Right forelimb (tissue), 1 donor: Measurements from ENCODE around the gene FKBP1A.

Experiments
- DNase-seq: peaks from one replicate; pipeline ENCODE4 v3.0.0-alpha.2; 2018

FKBP1A gene

GRCh38 chr20:1331101-1331500 is 61.8 kb downstream of the FKBP1A start:
- no peak for DNase-seq

GRCh38 chr20:1330075-1330830 is 62.6 kb downstream of the FKBP1A start:
- no peak for DNase-seq

GRCh38 chr20:1328680-1329330 is 64.0 kb downstream of the FKBP1A start, which contains the start of gene SDCBP2:
Gene SDCBP2, minus strand, starts transcription at chr20:1329139. Its CDS starts 8,723 bp downstream, at chr20:1320416.
- no peak for DNase-seq

- no peak for DNase-seq
Observed at GRCh38 chr20:1327827-1328679, 64.8 kb downstream of the FKBP1A start.

GRCh38 chr20:1327241-1327653 is 65.6 kb downstream of the FKBP1A start:
- no peak for DNase-seq

- no peak for DNase-seq
Observed at GRCh38 chr20:1326031-1326930, 66.6 kb downstream of the FKBP1A start.

- DNase-seq, result peak; percentile 98
Observed at GRCh38 chr20:1325173-1326030, 67.5 kb downstream of the FKBP1A start.

- no peak for DNase-seq
Observed at GRCh38 chr20:1324598-1325172, 68.2 kb downstream of the FKBP1A start.

- DNase-seq, result no peak
Observed at GRCh38 chr20:1323830-1324597, 68.8 kb downstream of the FKBP1A start.

- no peak for DNase-seq
Observed at GRCh38 chr20:1323256-1323655, 69.6 kb downstream of the FKBP1A start.

GRCh38 chr20:1322511-1323245 is 70.2 kb downstream of the FKBP1A start:
- no peak for DNase-seq

- DNase-seq, result no peak
Observed at GRCh38 chr20:1321654-1321939, 71.3 kb downstream of the FKBP1A start.

GRCh38 chr20:1320902-1321653 is 71.8 kb downstream of the FKBP1A start:
- no peak for DNase-seq

- no peak for DNase-seq
Observed at GRCh38 chr20:1320016-1320415, 72.8 kb downstream of the FKBP1A start.

- DNase-seq, result no peak
Observed at GRCh38 chr20:1319462-1319861, 73.4 kb downstream of the FKBP1A start.

GRCh38 chr20:1319051-1319450 is 73.8 kb downstream of the FKBP1A start:
- peak; percentile 10 for DNase-seq
